ENCODE results near the gene NEK5. TPM values are rescaled to one million over a fixed set of nuclear protein-coding genes. Genes with fewer than 3 reads are reported as not detected.
"Not testable (repeated sequence)": the region's sequence is repeated elsewhere in the genome, so short reads cannot be mapped to it uniquely, and the experiment has no call there.

NEK5 gene
- polyA plus RNA-seq, 3 donors: 0.07 TPM; not detected in 2

DNA sequence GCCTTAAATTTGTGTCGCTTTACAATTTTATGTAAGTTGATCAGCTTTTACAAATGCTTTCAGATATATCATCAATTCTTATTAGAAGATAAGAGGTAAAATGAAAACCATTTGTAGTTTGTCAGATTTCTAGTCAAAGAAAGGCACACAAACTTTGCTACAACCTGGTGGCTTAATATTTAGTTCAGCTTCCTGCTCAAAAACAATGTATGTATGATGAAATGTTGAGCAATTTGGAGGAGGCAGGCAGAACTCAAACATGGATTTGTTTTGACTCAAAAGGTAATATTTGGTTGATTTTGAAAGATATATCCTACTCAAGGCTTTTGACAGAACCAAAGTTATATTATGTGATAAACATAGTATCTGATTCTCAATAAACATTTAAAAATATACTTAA, 24.2 kb downstream of the NEK5 start:
- Mint-ChIP-seq H3K27me3 (ENCODE audit: low read depth in 3 of 3) (no peaks in the 10 kb centered on the region), H3K27ac (no peak overlapping the region), H3K4me1 (no peaks in the 10 kb centered on the region), H3K36me3 (no peaks in the 10 kb centered on the region), H3K9me3 (no peaks in the 10 kb centered on the region), H3K4me3 (no peak overlapping the region)
- no peak for DNase-seq
- Histone ChIP-seq H3K27me3 (ENCODE audit: control insufficient read depth in 2 of 2, insufficient read depth in 2 of 2, low read length in 2 of 2) (no peaks in the 10 kb centered on the region), H2AFZ (ENCODE audit: insufficient read depth, low read depth, low read length, poor library complexity, severe bottlenecking) (no peak overlapping the region), H3K79me2 (ENCODE audit: insufficient read depth, low read length) (no peaks in the 10 kb centered on the region), H3K4me1 (ENCODE audit: control insufficient read depth in 1 of 2, insufficient read depth in 2 of 2, low read length in 2 of 2) (no peaks in the 10 kb centered on the region), H3K9ac (ENCODE audit: insufficient read depth, low read length, poor library complexity, severe bottlenecking) (no peak overlapping the region), H3K4me3 (replicated peaks in 1 of 3; ENCODE audit: low read depth in 2 of 3, low read length in 3 of 3) (no peak overlapping the region), H3K27ac (ENCODE audit: low read depth in 1 of 2, low read length in 2 of 2) (no peak overlapping the region), H4K20me1 (ENCODE audit: insufficient read depth, low read length) (no peaks in the 10 kb centered on the region), H3K4me2 (replicated peaks; ENCODE audit: extremely low read depth, low read length, poor library complexity, severe bottlenecking) (no peak overlapping the region), H3K9me3 (replicated peaks in 1 of 2; ENCODE audit: control insufficient read depth in 1 of 2, insufficient read depth in 1 of 2, low read length in 2 of 2) (no peaks in the 10 kb centered on the region), H3K36me3 (replicated peaks in 1 of 2; ENCODE audit: control insufficient read depth in 1 of 2, insufficient read depth in 2 of 2, low read length in 2 of 2) (no peaks in the 10 kb centered on the region)
- no CpG with 5 or more reads among the region's 1 CpG for WGBS (ENCODE audit: insufficient coverage)
- TF ChIP-seq CTCF (IDR thresholded peaks at IDR 0.05): no peak
- intact Hi-C loops (cut with micrococcal nuclease): no loop called here

- no peak for DNase-seq
- Histone ChIP-seq H3K79me2 (ENCODE audit: insufficient read depth, low read length) (no peaks in the 10 kb centered on the region), H3K27me3 (ENCODE audit: control insufficient read depth in 2 of 2, insufficient read depth in 2 of 2, low read length in 2 of 2) (no peaks in the 10 kb centered on the region), H3K9me3 (replicated peaks in 1 of 2; ENCODE audit: control insufficient read depth in 1 of 2, insufficient read depth in 1 of 2, low read length in 2 of 2) (no peaks in the 10 kb centered on the region), H3K4me1 (ENCODE audit: control insufficient read depth in 1 of 2, insufficient read depth in 2 of 2, low read length in 2 of 2) (no peaks in the 10 kb centered on the region), H3K4me2 (replicated peaks; ENCODE audit: extremely low read depth, low read length, poor library complexity, severe bottlenecking) (no peak overlapping the region), H3K4me3 (replicated peaks in 1 of 3; ENCODE audit: low read depth in 2 of 3, low read length in 3 of 3) (no peak overlapping the region), H3K27ac (ENCODE audit: low read depth in 1 of 2, low read length in 2 of 2) (no peak overlapping the region), H2AFZ (ENCODE audit: insufficient read depth, low read depth, low read length, poor library complexity, severe bottlenecking) (no peak overlapping the region), H3K36me3 (replicated peaks in 1 of 2; ENCODE audit: control insufficient read depth in 1 of 2, insufficient read depth in 2 of 2, low read length in 2 of 2) (no peaks in the 10 kb centered on the region), H4K20me1 (ENCODE audit: insufficient read depth, low read length) (no peaks in the 10 kb centered on the region), H3K9ac (ENCODE audit: insufficient read depth, low read length, poor library complexity, severe bottlenecking) (no peak overlapping the region)
- Mint-ChIP-seq H3K36me3 (no peaks in the 10 kb centered on the region), H3K27ac (no peak overlapping the region), H3K27me3 (ENCODE audit: low read depth in 3 of 3) (no peaks in the 10 kb centered on the region), H3K4me3 (no peak overlapping the region), H3K4me1 (no peaks in the 10 kb centered on the region), H3K9me3 (no peaks in the 10 kb centered on the region)
- no peak for TF ChIP-seq CTCF (IDR thresholded peaks at IDR 0.05)
- intact Hi-C loops (cut with micrococcal nuclease): no loop called here
- WGBS (ENCODE audit: insufficient coverage): 93% methylated on average over 3 of the region's 5 CpGs
These were observed 25.5 kb downstream of the NEK5 start for GRCh38 chr13:52103386-52103785.

- H3K4me2 ChIP-seq (replicated peaks; ENCODE audit: extremely low read depth, low read length, poor library complexity, severe bottlenecking); H3K4me1 ChIP-seq (ENCODE audit: control insufficient read depth in 1 of 2, insufficient read depth in 2 of 2, low read length in 2 of 2); H3K27ac ChIP-seq (ENCODE audit: low read depth in 1 of 2, low read length in 2 of 2); H3K36me3 ChIP-seq (replicated peaks in 1 of 2; ENCODE audit: control insufficient read depth in 1 of 2, insufficient read depth in 2 of 2, low read length in 2 of 2); H3K4me1 Mint-ChIP-seq; H3K9me3 ChIP-seq (replicated peaks in 1 of 2; ENCODE audit: control insufficient read depth in 1 of 2, insufficient read depth in 1 of 2, low read length in 2 of 2); H3K27me3 Mint-ChIP-seq (ENCODE audit: low read depth in 3 of 3); H4K20me1 ChIP-seq (ENCODE audit: insufficient read depth, low read length); H3K36me3 Mint-ChIP-seq; H3K4me3 ChIP-seq (replicated peaks in 1 of 3; ENCODE audit: low read depth in 2 of 3, low read length in 3 of 3); H3K27ac Mint-ChIP-seq; H3K79me2 ChIP-seq (ENCODE audit: insufficient read depth, low read length); DNase-seq; H3K4me3 Mint-ChIP-seq; H3K9me3 Mint-ChIP-seq; H3K27me3 ChIP-seq (ENCODE audit: control insufficient read depth in 2 of 2, insufficient read depth in 2 of 2, low read length in 2 of 2); H3K9ac ChIP-seq (ENCODE audit: insufficient read depth, low read length, poor library complexity, severe bottlenecking); intact Hi-C loops (cut with micrococcal nuclease); H2AFZ ChIP-seq (ENCODE audit: insufficient read depth, low read depth, low read length, poor library complexity, severe bottlenecking): not testable (repeated sequence)
- WGBS (ENCODE audit: insufficient coverage): 87% methylated on average over 3 of the region's 3 CpGs
These were observed 26.4 kb downstream of the NEK5 start for GRCh38 chr13:52102423-52102822.
